ENCODE measurements around the gene VSX1.

Gene VSX1

GRCh38 chr20:25043499-25044260, 38.3 kb downstream of the VSX1 start:
- TF ChIP-seq CTCF (IDR thresholded peaks at IDR 0.05): no peak

GRCh38 chr20:25042531-25043498, 39.1 kb downstream of the VSX1 start:
- TF ChIP-seq CTCF (IDR thresholded peaks at IDR 0.05): no peak

- TF ChIP-seq CTCF (IDR thresholded peaks at IDR 0.05): no peak
Measured at GRCh38 chr20:25041813-25042530, 40.0 kb downstream of the VSX1 start.

- TF ChIP-seq CTCF (IDR thresholded peaks at IDR 0.05): no peak
Measured at GRCh38 chr20:25040438-25040831, 41.5 kb downstream of the VSX1 start.

GRCh38 chr20:25039697-25040437, 42.1 kb downstream of the VSX1 start:
- no peak for TF ChIP-seq CTCF (IDR thresholded peaks at IDR 0.05)

- no peak for TF ChIP-seq CTCF (IDR thresholded peaks at IDR 0.05)
Measured at GRCh38 chr20:25038591-25039015, 43.3 kb downstream of the VSX1 start.

GRCh38 chr20:25038103-25038410, 43.9 kb downstream of the VSX1 start:
- TF ChIP-seq CTCF (IDR thresholded peaks at IDR 0.05): no peak

All from LNCAP (cell line).